Measurements from ENCODE around the gene SLFN14.

- TF ChIP-seq, protein P1, sequence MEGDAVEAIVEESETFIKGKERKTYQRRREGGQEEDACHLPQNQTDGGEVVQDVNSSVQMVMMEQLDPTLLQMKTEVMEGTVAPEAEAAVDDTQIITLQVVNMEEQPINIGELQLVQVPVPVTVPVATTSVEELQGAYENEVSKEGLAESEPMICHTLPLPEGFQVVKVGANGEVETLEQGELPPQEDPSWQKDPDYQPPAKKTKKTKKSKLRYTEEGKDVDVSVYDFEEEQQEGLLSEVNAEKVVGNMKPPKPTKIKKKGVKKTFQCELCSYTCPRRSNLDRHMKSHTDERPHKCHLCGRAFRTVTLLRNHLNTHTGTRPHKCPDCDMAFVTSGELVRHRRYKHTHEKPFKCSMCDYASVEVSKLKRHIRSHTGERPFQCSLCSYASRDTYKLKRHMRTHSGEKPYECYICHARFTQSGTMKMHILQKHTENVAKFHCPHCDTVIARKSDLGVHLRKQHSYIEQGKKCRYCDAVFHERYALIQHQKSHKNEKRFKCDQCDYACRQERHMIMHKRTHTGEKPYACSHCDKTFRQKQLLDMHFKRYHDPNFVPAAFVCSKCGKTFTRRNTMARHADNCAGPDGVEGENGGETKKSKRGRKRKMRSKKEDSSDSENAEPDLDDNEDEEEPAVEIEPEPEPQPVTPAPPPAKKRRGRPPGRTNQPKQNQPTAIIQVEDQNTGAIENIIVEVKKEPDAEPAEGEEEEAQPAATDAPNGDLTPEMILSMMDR (IDR thresholded peaks at IDR 0.05) = no peak
- TF ChIP-seq POLR2A (IDR thresholded peaks at IDR 0.05) = no peak
Measured at GRCh38 chr17:35596072-35596471, 35.5 kb upstream of the SLFN14 start.
